H9 (cell line): Measurements from ENCODE around the gene DNHD1. TPM values are rescaled to one million over a fixed set of nuclear protein-coding genes. Genes with fewer than 3 reads are reported as not detected.

Experiments
- DNase-seq: peaks from one replicate; pipeline ENCODE4 v3.0.0-alpha.2; 2017
- H2AFZ ChIP-seq: one replicate; pipeline ENCODE4 v1.6.1; 2013; ENCODE audit warnings: mild to moderate bottlenecking, low read length, control low read depth, moderate library complexity
- H2AK5ac ChIP-seq: 2 replicates; pipeline ENCODE4 v1.6.1; 2013; ENCODE audit warnings: low read length, control low read depth, mixed read lengths; ENCODE audit not compliant: insufficient read length
- H2BK120ac ChIP-seq: one replicate; pipeline ENCODE4 v1.6.1; 2013; ENCODE audit warnings: low read depth, mild to moderate bottlenecking, low read length, control low read depth, inconsistent platforms; ENCODE audit not compliant: poor library complexity, severe bottlenecking
- H2BK12ac ChIP-seq: 2 replicates; pipeline ENCODE4 v1.6.1; 2013; ENCODE audit warnings: low read length, control low read depth, mixed read lengths, low read depth; ENCODE audit not compliant: insufficient read length
- H2BK15ac ChIP-seq: 2 replicates; pipeline ENCODE4 v1.6.1; 2013; ENCODE audit warnings: low read depth, low read length, control low read depth
- H2BK20ac ChIP-seq: one replicate; pipeline ENCODE4 v1.6.1; 2013; ENCODE audit warnings: low read depth, mild to moderate bottlenecking, low read length, control low read depth, inconsistent platforms; ENCODE audit not compliant: poor library complexity, severe bottlenecking
- H2BK5ac ChIP-seq: 2 replicates; pipeline ENCODE4 v1.6.1; 2013; ENCODE audit warnings: low read length, control low read depth, mixed read lengths; ENCODE audit not compliant: insufficient read length
- H3K14ac ChIP-seq: 2 replicates; pipeline ENCODE4 v1.6.1; 2013; ENCODE audit warnings: low read length, control low read depth; ENCODE audit not compliant: insufficient read depth
- H3K18ac ChIP-seq: 2 replicates; pipeline ENCODE4 v1.6.1; 2013; ENCODE audit warnings: low read depth, mild to moderate bottlenecking, mixed read lengths, low read length, control low read depth; ENCODE audit not compliant: insufficient read length
- H3K23ac ChIP-seq: 2 replicates; pipeline ENCODE4 v1.6.1; 2013; ENCODE audit warnings: low read length, control low read depth, mixed read lengths, low read depth; ENCODE audit not compliant: insufficient read length
- H3K23me2 ChIP-seq: 2 replicates; pipeline ENCODE4 v1.6.1; 2013; ENCODE audit warnings: low read depth, mild to moderate bottlenecking, mixed read lengths, low read length, control low read depth; ENCODE audit not compliant: insufficient read length, poor library complexity, severe bottlenecking
- H3K27ac ChIP-seq: 2 replicates; pipeline ENCODE4 v1.5.1; 2013; ENCODE audit warnings: low read length, control low read depth, mixed read lengths, low read depth; ENCODE audit not compliant: insufficient read length
- H3K27me3 ChIP-seq: 2 replicates; pipeline ENCODE4 v1.6.1; 2013; ENCODE audit warnings: low read length, control low read depth, inconsistent platforms; ENCODE audit not compliant: insufficient read depth
- H3K4ac ChIP-seq: 2 replicates; pipeline ENCODE4 v1.6.1; 2013; ENCODE audit warnings: low read depth, mild to moderate bottlenecking, control low read depth, inconsistent platforms, low read length, moderate library complexity
- H3K4me1 ChIP-seq: 2 replicates; pipeline ENCODE4 v1.6.1; 2013; ENCODE audit warnings: low read length, control low read depth, inconsistent platforms; ENCODE audit not compliant: insufficient read depth
- H3K4me2 ChIP-seq: 2 replicates; pipeline ENCODE4 v1.6.1; 2013; ENCODE audit warnings: low read length, control low read depth, mixed read lengths; ENCODE audit not compliant: insufficient read length, insufficient read depth
- H3K56ac ChIP-seq: 2 replicates; pipeline ENCODE4 v1.6.1; 2013; ENCODE audit warnings: low read depth, mild to moderate bottlenecking, mixed read lengths, low read length, control low read depth; ENCODE audit not compliant: insufficient read length
- H3K79me1 ChIP-seq: 2 replicates; pipeline ENCODE4 v1.6.1; 2013; ENCODE audit warnings: low read depth, mild to moderate bottlenecking, moderate library complexity, low read length, control low read depth, inconsistent platforms; ENCODE audit not compliant: insufficient read depth, poor library complexity, severe bottlenecking
- H3K79me2 ChIP-seq: 2 replicates; pipeline ENCODE4 v1.6.1; 2013; ENCODE audit warnings: low read length, control low read depth, inconsistent platforms; ENCODE audit not compliant: insufficient read depth
- H3K9ac ChIP-seq: 2 replicates; pipeline ENCODE4 v1.6.1; 2013; ENCODE audit warnings: low read length, control low read depth, mixed read lengths; ENCODE audit not compliant: insufficient read length; ENCODE audit errors: extremely low read depth
- H3K9me3 ChIP-seq: one replicate; pipeline ENCODE4 v1.6.1; 2013; ENCODE audit warnings: low read depth, low read length, inconsistent platforms; ENCODE audit not compliant: control insufficient read depth
- H3T11ph ChIP-seq: one replicate; pipeline ENCODE4 v1.6.1; 2013; ENCODE audit warnings: mild to moderate bottlenecking, low read length, control low read depth, inconsistent platforms
- H4K20me1 ChIP-seq: one replicate; pipeline ENCODE4 v1.6.1; 2013; ENCODE audit not compliant: control insufficient read depth, insufficient read length, insufficient read depth
- H4K5ac ChIP-seq: 2 replicates; pipeline ENCODE4 v1.6.1; 2013; ENCODE audit warnings: low read depth, mild to moderate bottlenecking, mixed read lengths, low read length, control low read depth; ENCODE audit not compliant: insufficient read length
- H4K8ac ChIP-seq: replicated peaks from 2 replicates; pipeline ENCODE4 v1.6.1; 2013; ENCODE audit warnings: low read length, control low read depth, mixed read lengths, low read depth; ENCODE audit not compliant: insufficient read length
- H4K91ac ChIP-seq: 2 replicates; pipeline ENCODE4 v1.6.1; 2013; ENCODE audit warnings: low read depth, mild to moderate bottlenecking, moderate library complexity, mixed read lengths, low read length, control low read depth; ENCODE audit not compliant: insufficient read length
- H3K27ac Mint-ChIP-seq, 3 experiments: 2 replicates in 2 of 3; 3 replicates in 1 of 3; pipeline ENCODE4 v1.8.0; 2020 to 2021; ENCODE audit warnings: mixed read lengths in 3 of 3, mild to moderate bottlenecking in 1 of 3, moderate library complexity in 1 of 3
- H3K27me3 Mint-ChIP-seq: 2 replicates; pipeline ENCODE4 v1.8.0; 2021; ENCODE audit warnings: low read depth, mild to moderate bottlenecking, moderate library complexity, mixed read lengths
- H3K36me3 Mint-ChIP-seq, 3 experiments: 2 replicates in 2 of 3; 3 replicates in 1 of 3; pipeline ENCODE4 v1.8.0; 2020 to 2021; ENCODE audit warnings: low read depth in 3 of 3, mixed read lengths in 3 of 3; ENCODE audit not compliant: insufficient read depth in 1 of 3
- H3K4me1 Mint-ChIP-seq, 2 experiments: 2 replicates each; pipeline ENCODE4 v1.8.0; 2020; ENCODE audit warnings: mixed read lengths in 2 of 2
- H3K4me3 Mint-ChIP-seq, 2 experiments: 2 replicates in 1 of 2; 3 replicates in 1 of 2; pipeline ENCODE4 v1.8.0; 2020 to 2021; ENCODE audit warnings: mild to moderate bottlenecking in 2 of 2, mixed read lengths in 2 of 2, moderate library complexity in 1 of 2
- H3K9me3 Mint-ChIP-seq, 2 experiments: 2 replicates in 1 of 2; 3 replicates in 1 of 2; pipeline ENCODE4 v1.8.0; 2020; ENCODE audit warnings: mild to moderate bottlenecking in 2 of 2, mixed read lengths in 2 of 2, moderate library complexity in 1 of 2
- WGBS: extraction: QIAGEN DNeasy Blood & Tissue Kit; methylation state at CpG from one replicate; pipeline ENCODE4 v1.1.7; 2013; ENCODE audit warnings: missing lambda C conversion rate, low lambda C conversion rate, mixed read lengths; ENCODE audit not compliant: insufficient read length; ENCODE audit errors: extremely low coverage; 5-methylcytosine and 5-hydroxymethylcytosine counted together
- total RNA-seq: library from RNA; stranded (reverse); gene quantifications from 2 replicates; pipeline ENCODE4 v1.2.1, GENCODE V29; 2021
- TF ChIP-seq, protein P1 (sequence below): fragments of 200-600 bp; sonication (generic); conservative IDR thresholded peaks from 3 replicates; pipeline ENCODE4 v1.8.0; 2021; ENCODE audit warnings: antibody characterized with exemption, mild to moderate bottlenecking

The DNHD1 gene
- total RNA-seq, 1 experiment from 2014 or later = 3.5 TPM

- peaks cover 0 to 2% (median 0%) of the 10 kb centered on the region in 3 experiments; a peak in 2 of 7 replicates for H3K36me3 Mint-ChIP-seq
These were observed 33.8 kb downstream of the DNHD1 start for GRCh38 chr11:6530848-6531247.

More at GRCh38 chr11:6530848-6531247, 33.8 kb downstream of the DNHD1 start:
- TF ChIP-seq, protein P1, sequence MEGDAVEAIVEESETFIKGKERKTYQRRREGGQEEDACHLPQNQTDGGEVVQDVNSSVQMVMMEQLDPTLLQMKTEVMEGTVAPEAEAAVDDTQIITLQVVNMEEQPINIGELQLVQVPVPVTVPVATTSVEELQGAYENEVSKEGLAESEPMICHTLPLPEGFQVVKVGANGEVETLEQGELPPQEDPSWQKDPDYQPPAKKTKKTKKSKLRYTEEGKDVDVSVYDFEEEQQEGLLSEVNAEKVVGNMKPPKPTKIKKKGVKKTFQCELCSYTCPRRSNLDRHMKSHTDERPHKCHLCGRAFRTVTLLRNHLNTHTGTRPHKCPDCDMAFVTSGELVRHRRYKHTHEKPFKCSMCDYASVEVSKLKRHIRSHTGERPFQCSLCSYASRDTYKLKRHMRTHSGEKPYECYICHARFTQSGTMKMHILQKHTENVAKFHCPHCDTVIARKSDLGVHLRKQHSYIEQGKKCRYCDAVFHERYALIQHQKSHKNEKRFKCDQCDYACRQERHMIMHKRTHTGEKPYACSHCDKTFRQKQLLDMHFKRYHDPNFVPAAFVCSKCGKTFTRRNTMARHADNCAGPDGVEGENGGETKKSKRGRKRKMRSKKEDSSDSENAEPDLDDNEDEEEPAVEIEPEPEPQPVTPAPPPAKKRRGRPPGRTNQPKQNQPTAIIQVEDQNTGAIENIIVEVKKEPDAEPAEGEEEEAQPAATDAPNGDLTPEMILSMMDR = no peak
- no peak overlapping the region for H3K56ac ChIP-seq
- no peak overlapping the region for H3K14ac ChIP-seq
- no peak overlapping the region for H3K27ac ChIP-seq
- H2BK12ac ChIP-seq = no peak overlapping the region
- no peaks in the 10 kb centered on the region for H3K27me3 ChIP-seq
- WGBS = no CpG with 5 or more reads among the region's 2 CpGs
- DNase-seq = no peak
- H4K20me1 ChIP-seq = no peaks in the 10 kb centered on the region
- H2AK5ac ChIP-seq = no peak overlapping the region
- Mint-ChIP-seq H3K4me3 (no peak overlapping the region), H3K27me3 (no peaks in the 10 kb centered on the region), H3K27ac (no peak overlapping the region), H3K9me3 (no peaks in the 10 kb centered on the region), H3K4me1 (no peaks in the 10 kb centered on the region)
- no peak overlapping the region for H3K18ac ChIP-seq
- H3K9me3 ChIP-seq = no peaks in the 10 kb centered on the region
- H2BK120ac ChIP-seq = no peak overlapping the region
- no peak overlapping the region for H4K8ac ChIP-seq
- no peak overlapping the region for H2BK20ac ChIP-seq
- no peak overlapping the region for H3K4me2 ChIP-seq
- H3K79me1 ChIP-seq = no peaks in the 10 kb centered on the region
- no peaks in the 10 kb centered on the region for H3K23me2 ChIP-seq
- no peaks in the 10 kb centered on the region for H3K79me2 ChIP-seq
- no peak overlapping the region for H2BK5ac ChIP-seq
- H3T11ph ChIP-seq = no peak overlapping the region
- no peaks in the 10 kb centered on the region for H3K4me1 ChIP-seq
- H2AFZ ChIP-seq = no peak overlapping the region
- no peak overlapping the region for H2BK15ac ChIP-seq
- H3K9ac ChIP-seq = no peak overlapping the region
- H3K4ac ChIP-seq = no peak overlapping the region
- no peak overlapping the region for H3K23ac ChIP-seq
- H4K5ac ChIP-seq = no peak overlapping the region
- H4K91ac ChIP-seq = no peak overlapping the region
